Measurements from ENCODE around the gene SLC25A13.
"Not testable (repeated sequence)": the region's sequence is repeated elsewhere in the genome, so short reads cannot be mapped to it uniquely, and the experiment has no call there.

SLC25A13 gene

GRCh38 chr7:96322373-96322695, 436 bp upstream of the SLC25A13 start:
- DNase-seq, result no peak

- DNase-seq, result no peak
Observed at GRCh38 chr7:96321031-96321657, 754 bp downstream of the SLC25A13 start.

- no peak for DNase-seq
Observed at GRCh38 chr7:96320442-96320841, 1.5 kb downstream of the SLC25A13 start.

GRCh38 chr7:96319439-96319838, 2.5 kb downstream of the SLC25A13 start:
- no peak for DNase-seq

GRCh38 chr7:96316949-96317348, 4.9 kb downstream of the SLC25A13 start:
- no peak for DNase-seq

GRCh38 chr7:96315125-96315512, 6.8 kb downstream of the SLC25A13 start:
- DNase-seq, result no peak

GRCh38 chr7:96314402-96315124, 7.3 kb downstream of the SLC25A13 start:
- DNase-seq, result no peak

- no peak for DNase-seq
Observed at GRCh38 chr7:96313940-96314339, 8.0 kb downstream of the SLC25A13 start.

- DNase-seq, result no peak
Observed at GRCh38 chr7:96312502-96312901, 9.4 kb downstream of the SLC25A13 start.

GRCh38 chr7:96311967-96312366, 9.9 kb downstream of the SLC25A13 start:
- no peak for DNase-seq

GRCh38 chr7:96310110-96310509, 11.8 kb downstream of the SLC25A13 start:
- DNase-seq, result no peak

GRCh38 chr7:96308950-96309263, 13.0 kb downstream of the SLC25A13 start:
- DNase-seq, result no peak

- no peak for DNase-seq
Observed at GRCh38 chr7:96308253-96308949, 13.5 kb downstream of the SLC25A13 start.

- DNase-seq, result no peak
Observed at GRCh38 chr7:96306385-96307125, 15.3 kb downstream of the SLC25A13 start.

GRCh38 chr7:96305915-96306314, 16.0 kb downstream of the SLC25A13 start:
- no peak for DNase-seq

GRCh38 chr7:96304573-96304972, 17.3 kb downstream of the SLC25A13 start:
- no peak for DNase-seq

- no peak for DNase-seq
Observed at GRCh38 chr7:96303686-96304443, 18.0 kb downstream of the SLC25A13 start.

GRCh38 chr7:96303105-96303685, 18.7 kb downstream of the SLC25A13 start:
- no peak for DNase-seq

- no peak for DNase-seq
Observed at GRCh38 chr7:96300986-96301385, 20.9 kb downstream of the SLC25A13 start.

- DNase-seq, result no peak
Observed at GRCh38 chr7:96300502-96300901, 21.4 kb downstream of the SLC25A13 start.

- no peak for DNase-seq
Observed at GRCh38 chr7:96299496-96299895, 22.4 kb downstream of the SLC25A13 start.

- no peak for DNase-seq
Observed at GRCh38 chr7:96297876-96298275, 24.0 kb downstream of the SLC25A13 start.

- DNase-seq, result not testable (repeated sequence)
Observed at GRCh38 chr7:96297446-96297845, 24.5 kb downstream of the SLC25A13 start.

Measured in activated T-cell treated with anti-CD3 and anti-CD28 coated beads, Interleukin-2, amount 50 U/mL, for 48 hours (primary cell).